ENCODE results near the gene SIRT3. TPM values are rescaled to one million over a fixed set of nuclear protein-coding genes. Genes with fewer than 3 reads are reported as not detected.

SIRT3 gene
- total and polyA plus RNA-seq, 4 donors, result 9.9 to 17.1 (median 14.6) TPM

DNA sequence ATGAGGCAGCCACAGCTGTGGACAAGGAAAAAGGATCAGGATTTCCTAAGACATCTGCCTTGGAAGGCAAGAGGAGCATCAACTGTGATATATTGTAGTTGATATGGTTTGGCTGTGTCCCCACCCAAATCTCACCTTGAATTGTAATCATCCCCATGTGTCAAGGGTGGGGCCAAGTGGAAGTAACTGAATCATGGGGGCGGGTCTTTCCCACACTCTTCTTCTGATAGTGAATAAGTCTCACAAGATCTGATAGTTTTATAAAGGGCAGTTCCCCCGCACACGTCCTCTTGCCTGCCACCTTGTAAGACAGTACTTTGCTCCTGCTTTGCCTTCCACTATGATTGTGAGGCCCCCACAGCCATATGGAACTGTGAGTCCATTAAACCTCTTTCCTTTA, 18.4 kb downstream of the SIRT3 start:
- no peak for DNase-seq (ENCODE audit: low spot score)
- H3K27ac ChIP-seq (ENCODE audit: low read depth in 1 of 2, low read length in 2 of 2), result no peak overlapping the region
- no peaks in the 10 kb centered on the region for H3K4me1 ChIP-seq (ENCODE audit: control insufficient read depth in 4 of 4, insufficient read depth in 4 of 4, low read length in 3 of 4)
- H3K4me3 ChIP-seq (ENCODE audit: low read depth in 1 of 3, low read length in 3 of 3), result no peak overlapping the region
- H3K9ac ChIP-seq (ENCODE audit: low read depth in 1 of 2, low read length in 2 of 2), result no peak overlapping the region
- H3K27me3 ChIP-seq (ENCODE audit: control insufficient read depth in 4 of 4, insufficient read depth in 4 of 4, low read length in 3 of 4), result no peaks in the 10 kb centered on the region
- H3K36me3 ChIP-seq (ENCODE audit: control insufficient read depth in 4 of 4, insufficient read depth in 3 of 4, low read depth in 1 of 4, low read length in 3 of 4), result peaks cover 9 to 50% (median 29%) of the 10 kb centered on the region in 4 donors
- no peaks in the 10 kb centered on the region for H3K9me3 ChIP-seq (ENCODE audit: control insufficient read depth in 4 of 4, low read length in 3 of 4)
- 95% methylated on average over 3 of the region's 3 CpGs for WGBS
- TF ChIP-seq GABPA (IDR thresholded peaks at IDR 0.05 in 1 of 2, conservative IDR thresholded peaks at IDR 0.05 in 1 of 2) (no peak), YY1 (IDR thresholded peaks at IDR 0.05) (no peak), ATF3 (IDR thresholded peaks at IDR 0.05) (no peak), EGR1 (IDR thresholded peaks at IDR 0.05; ENCODE audit: low read depth in 2 of 2) (no peak), HNF4A (conservative IDR thresholded peaks at IDR 0.05) (no peak)
- TF ChIP-seq, protein P1, sequence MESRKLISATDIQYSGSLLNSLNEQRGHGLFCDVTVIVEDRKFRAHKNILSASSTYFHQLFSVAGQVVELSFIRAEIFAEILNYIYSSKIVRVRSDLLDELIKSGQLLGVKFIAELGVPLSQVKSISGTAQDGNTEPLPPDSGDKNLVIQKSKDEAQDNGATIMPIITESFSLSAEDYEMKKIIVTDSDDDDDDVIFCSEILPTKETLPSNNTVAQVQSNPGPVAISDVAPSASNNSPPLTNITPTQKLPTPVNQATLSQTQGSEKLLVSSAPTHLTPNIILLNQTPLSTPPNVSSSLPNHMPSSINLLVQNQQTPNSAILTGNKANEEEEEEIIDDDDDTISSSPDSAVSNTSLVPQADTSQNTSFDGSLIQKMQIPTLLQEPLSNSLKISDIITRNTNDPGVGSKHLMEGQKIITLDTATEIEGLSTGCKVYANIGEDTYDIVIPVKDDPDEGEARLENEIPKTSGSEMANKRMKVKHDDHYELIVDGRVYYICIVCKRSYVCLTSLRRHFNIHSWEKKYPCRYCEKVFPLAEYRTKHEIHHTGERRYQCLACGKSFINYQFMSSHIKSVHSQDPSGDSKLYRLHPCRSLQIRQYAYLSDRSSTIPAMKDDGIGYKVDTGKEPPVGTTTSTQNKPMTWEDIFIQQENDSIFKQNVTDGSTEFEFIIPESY (IDR thresholded peaks at IDR 0.05), result no peak

GRCh38 chr11:216081-216974, 19.8 kb downstream of the SIRT3 start:
- H3K4me1 ChIP-seq (ENCODE audit: control insufficient read depth in 4 of 4, insufficient read depth in 4 of 4, low read length in 3 of 4), result no peaks in the 10 kb centered on the region
- H3K9ac ChIP-seq (ENCODE audit: low read depth in 1 of 2, low read length in 2 of 2), result no peak overlapping the region
- H3K36me3 ChIP-seq (ENCODE audit: control insufficient read depth in 4 of 4, insufficient read depth in 3 of 4, low read depth in 1 of 4, low read length in 3 of 4), result peaks cover 11 to 56% (median 39%) of the 10 kb centered on the region in 4 donors
- H3K27ac ChIP-seq (ENCODE audit: low read depth in 1 of 2, low read length in 2 of 2), result no peak overlapping the region
- H3K27me3 ChIP-seq (ENCODE audit: control insufficient read depth in 4 of 4, insufficient read depth in 4 of 4, low read length in 3 of 4), result no peaks in the 10 kb centered on the region
- WGBS, result 91% methylated on average over 11 of the region's 11 CpGs
- H3K4me3 ChIP-seq (ENCODE audit: low read depth in 1 of 3, low read length in 3 of 3), result no peak overlapping the region
- DNase-seq (ENCODE audit: low spot score), result no peak
- no peaks in the 10 kb centered on the region for H3K9me3 ChIP-seq (ENCODE audit: control insufficient read depth in 4 of 4, low read length in 3 of 4)
- TF ChIP-seq JUND (IDR thresholded peaks at IDR 0.05) (no peak), ATF3 (IDR thresholded peaks at IDR 0.05) (no peak), HNF4A (conservative IDR thresholded peaks at IDR 0.05) (no peak), FOXA1 (IDR thresholded peaks at IDR 0.05) (no peak)

- Histone ChIP-seq H3K27ac (ENCODE audit: low read depth in 1 of 2, low read length in 2 of 2) (no peak overlapping the region), H3K9me3 (ENCODE audit: control insufficient read depth in 4 of 4, low read length in 3 of 4) (no peaks in the 10 kb centered on the region), H3K9ac (ENCODE audit: low read depth in 1 of 2, low read length in 2 of 2) (no peak overlapping the region), H3K4me1 (ENCODE audit: control insufficient read depth in 4 of 4, insufficient read depth in 4 of 4, low read length in 3 of 4) (peaks cover 0 to 1% (median 0%) of the 10 kb centered on the region in 4 donors), H3K36me3 (ENCODE audit: control insufficient read depth in 4 of 4, insufficient read depth in 3 of 4, low read depth in 1 of 4, low read length in 3 of 4) (peaks cover 11 to 62% (median 44%) of the 10 kb centered on the region in 4 donors), H3K27me3 (ENCODE audit: control insufficient read depth in 4 of 4, insufficient read depth in 4 of 4, low read length in 3 of 4) (no peaks in the 10 kb centered on the region), H3K4me3 (ENCODE audit: low read depth in 1 of 3, low read length in 3 of 3) (no peak overlapping the region)
- TF ChIP-seq FOXA1 (IDR thresholded peaks at IDR 0.05) (no peak), RXRA (IDR thresholded peaks at IDR 0.05) (no peak), MAX (IDR thresholded peaks at IDR 0.05) (no peak), EGR1 (IDR thresholded peaks at IDR 0.05; ENCODE audit: low read depth in 2 of 2) (no peak), TAF1 (conservative IDR thresholded peaks at IDR 0.05) (no peak), GABPA (IDR thresholded peaks at IDR 0.05 in 1 of 2, conservative IDR thresholded peaks at IDR 0.05 in 1 of 2) (no peak), REST (IDR thresholded peaks at IDR 0.05) (no peak), RAD21 (IDR thresholded peaks at IDR 0.05) (no peak)
- WGBS, result 86% methylated on average over 4 of the region's 4 CpGs
- no peak for DNase-seq (ENCODE audit: low spot score)
These were observed 20.5 kb downstream of the SIRT3 start for GRCh38 chr11:215581-216037.
